Motor neuron (in vitro differentiated cells): Measurements from ENCODE around the gene ZFAND2A. TPM values are rescaled to one million over a fixed set of nuclear protein-coding genes. Genes with fewer than 3 reads are reported as not detected.
A peak's percentile ranks its signal among the peaks of the same experiment; 100 is the strongest.

ENCODE experiments used
- ATAC-seq, 8 experiments: fragments of 200-7000 bp; cut with Tn5 transposase; replicated peaks in 6 of 8; 2 replicates each; pipeline ENCODE4 v1.8.0; 2021; ENCODE audit warnings: mild to moderate bottlenecking in 8 of 8, moderate library complexity in 8 of 8
- H3K27ac ChIP-seq, 2 donors: fragments of 250-450 bp; sonication (Bioruptor Pico); 2 replicates each; pipeline ENCODE4 v1.9.0; 2021; ENCODE audit warnings: antibody characterized with exemption in 2 of 2, mild to moderate bottlenecking in 2 of 2, moderate library complexity in 1 of 2
- H3K4me1 ChIP-seq, 2 donors: fragments of 250-450 bp; sonication (Bioruptor Pico); replicated peaks in 1 of 2; 2 replicates each; pipeline ENCODE4 v1.6.1; 2021; ENCODE audit warnings: antibody characterized with exemption in 2 of 2, mild to moderate bottlenecking in 2 of 2, moderate library complexity in 1 of 2
- H3K4me3 ChIP-seq, 5 donors: fragments of 250-450 bp; sonication (Bioruptor Pico); 2 replicates each; pipeline ENCODE4 v1.9.0; 2021; ENCODE audit warnings: antibody characterized with exemption in 5 of 5, mild to moderate bottlenecking in 5 of 5, moderate library complexity in 4 of 5
- WGBS, 10 experiments: fragments of 450-650 bp; shearing (Covaris generic); methylation state at CpG; one replicate each; pipeline ENCODE4 v1.0.0; 2022; 5-methylcytosine and 5-hydroxymethylcytosine counted together
- in situ Hi-C, 9 experiments: fragments of 400-800 bp; cut with MboI; loops; one replicate each; pipeline ENCODE4 v1.15.0; 2021; ENCODE audit warnings: low sequenced_read_pairs in 9 of 9, low pct_unique_long_range_greater_than_20kb in 2 of 9; ENCODE audit not compliant: unreplicated experiment in 9 of 9
- total RNA-seq, 8 experiments: library from RNA; unstranded; fragments of 300-600 nt; gene quantifications; 2 replicates each; pipeline versions ENCODE4 v1.2.3 to v1.2.4, GENCODE V29; 2022

The ZFAND2A gene
- total RNA-seq, 8 experiments from 2014 or later = 14.7 to 68.5 (median 41.3) TPM

- in situ Hi-C loops = no loop called here
- no peak for ATAC-seq
- whole genome bisulfite sequencing, 10 experiments = 90 to 100% (median 100%) methylated on average over 1 to 9 of the region's 19 CpGs; no CpG with 5 or more reads in 3 of the 10 experiments
- Histone ChIP-seq H3K4me1 (no peaks in the 10 kb centered on the region), H3K4me3 (no peak overlapping the region), H3K27ac (no peak overlapping the region)
Measured at GRCh38 chr7:1114505-1114904, 45.5 kb downstream of the ZFAND2A start.

DNA sequence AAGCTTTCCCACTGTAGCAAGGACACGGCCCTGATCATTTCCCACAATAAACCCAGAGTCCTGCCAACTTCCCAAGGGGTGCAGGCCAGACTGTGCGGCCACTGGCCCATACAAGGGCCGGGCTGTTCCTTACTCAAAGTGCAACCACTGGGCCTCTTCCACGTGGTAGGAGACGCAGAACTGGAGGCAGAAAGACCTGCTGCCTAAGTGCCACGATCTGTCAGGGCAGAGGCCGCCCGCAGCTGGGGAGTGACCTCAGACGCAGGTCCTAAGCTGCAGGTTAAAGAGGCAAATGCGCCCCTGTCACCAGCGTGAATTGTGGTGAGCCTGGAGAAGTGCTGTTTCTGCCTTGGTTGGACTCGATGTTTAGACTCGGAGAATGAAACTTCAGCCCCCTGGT, 45.9 kb downstream of the ZFAND2A start:
- no peak for ATAC-seq
- 67 to 100% (median 89%) methylated on average over 1 to 7 of the region's 13 CpGs; no CpG with 5 or more reads in 5 of the 10 experiments for WGBS, 10 experiments
- Histone ChIP-seq H3K4me1 (no peaks in the 10 kb centered on the region), H3K27ac (no peak overlapping the region), H3K4me3 (no peak overlapping the region)
- in situ Hi-C loops = no loop called here

DNA sequence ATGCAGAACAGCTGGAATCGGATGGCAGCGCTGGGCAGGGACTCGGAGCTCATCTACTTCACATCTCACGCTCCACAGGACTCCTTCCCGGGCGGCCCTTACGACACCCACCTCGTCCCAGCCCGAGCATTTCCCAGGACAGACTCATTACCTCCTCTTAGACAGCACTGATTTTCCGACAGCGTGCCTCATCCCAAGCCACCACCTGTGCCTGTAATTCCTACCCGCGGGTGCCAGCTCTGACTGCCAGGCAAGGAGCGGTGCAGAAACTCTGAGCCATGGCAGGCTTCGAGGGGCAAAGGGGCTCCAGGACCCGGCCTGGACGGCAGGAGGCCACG, 46.5 kb downstream of the ZFAND2A start:
- H3K4me1 ChIP-seq = no peaks in the 10 kb centered on the region
- in situ Hi-C loops = no loop called here
- H3K4me3 ChIP-seq = no peak overlapping the region
- 90 to 93% (median 92%) methylated on average over 2 to 18 of the region's 18 CpGs; no CpG with 5 or more reads in 7 of the 10 experiments for WGBS, 10 experiments
- ATAC-seq = no peak
- H3K27ac ChIP-seq = no peak overlapping the region

DNA sequence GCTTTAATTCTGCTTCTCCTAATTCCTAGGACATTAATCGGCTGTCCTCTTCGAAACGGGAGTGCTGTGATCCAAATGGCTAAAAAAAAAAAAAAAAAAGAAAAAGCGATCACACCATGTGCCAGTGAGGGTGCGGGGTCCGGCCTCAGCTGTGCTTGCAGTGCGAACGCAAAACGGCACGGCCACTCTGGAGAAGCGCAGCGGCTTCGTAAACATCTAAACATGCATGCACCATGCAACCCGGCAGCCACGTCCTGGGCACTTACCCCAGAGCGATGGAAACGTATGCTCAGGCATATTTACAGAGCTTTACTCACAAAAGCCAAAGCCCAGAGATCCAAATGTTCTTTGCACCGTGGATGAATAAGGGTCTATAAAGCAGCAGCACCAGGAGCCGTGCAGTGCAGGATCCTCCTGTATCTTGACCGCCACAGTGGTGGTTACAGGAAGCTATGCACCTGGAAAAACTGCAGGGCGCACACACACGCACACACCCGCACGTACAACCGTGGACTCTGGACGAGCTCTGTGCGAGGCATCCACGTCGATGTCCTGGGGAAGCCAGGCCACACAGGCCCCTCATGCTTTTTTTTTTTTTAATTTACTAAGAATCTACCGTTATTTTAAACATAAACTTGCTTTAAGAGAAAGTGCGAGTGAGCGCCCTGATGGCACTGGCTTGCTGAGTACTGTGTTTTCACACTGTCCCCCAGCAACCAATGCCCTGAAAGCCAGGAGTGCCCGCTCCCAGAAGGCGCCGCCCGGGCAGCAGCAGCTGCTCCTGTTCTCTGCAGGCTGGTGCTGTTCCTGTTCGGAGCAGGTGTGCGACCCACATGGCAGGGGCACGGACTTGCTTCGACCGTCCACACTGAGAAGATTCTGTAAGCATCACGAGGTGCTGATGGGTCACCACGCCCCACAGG, 47.1 kb downstream of the ZFAND2A start:
- no peak overlapping the region for H3K4me3 ChIP-seq
- peak in 1 of 8 experiments; percentile 26 for ATAC-seq
- in situ Hi-C loops = no loop called here
- no peaks in the 10 kb centered on the region for H3K4me1 ChIP-seq
- H3K27ac ChIP-seq = no peak overlapping the region
- 72 to 100% (median 93%) methylated on average over 1 to 29 of the region's 43 CpGs for WGBS, 10 experiments

GRCh38 chr7:1112109-1112508, 47.9 kb downstream of the ZFAND2A start:
- no peaks in the 10 kb centered on the region for H3K4me1 ChIP-seq
- no peak overlapping the region for H3K27ac ChIP-seq
- H3K4me3 ChIP-seq = no peak overlapping the region
- in situ Hi-C loops = no loop called here
- peak in 1 of 8 experiments; percentile 59 for ATAC-seq
- 60 to 100% (median 100%) methylated on average over 1 to 4 of the region's 9 CpGs; no CpG with 5 or more reads in 4 of the 10 experiments for WGBS, 10 experiments

- WGBS, 10 experiments = 50 to 100% (median 92%) methylated on average over 1 to 3 of the region's 3 CpGs; no CpG with 5 or more reads in 1 of the 10 experiments
- in situ Hi-C loops = no loop called here
- ATAC-seq = no peak
- Histone ChIP-seq H3K27ac (no peak overlapping the region), H3K4me3 (no peak overlapping the region), H3K4me1 (no peaks in the 10 kb centered on the region)
Measured at GRCh38 chr7:1111156-1111555, 48.8 kb downstream of the ZFAND2A start.

- H3K27ac ChIP-seq = no peak overlapping the region
- peaks cover 2 to 6% of the 10 kb centered on the region in 2 donors for H3K4me1 ChIP-seq
- WGBS, 10 experiments = 87 to 100% (median 97%) methylated on average over 1 to 10 of the region's 28 CpGs; no CpG with 5 or more reads in 6 of the 10 experiments
- H3K4me3 ChIP-seq = no peak overlapping the region
- in situ Hi-C loops = no loop called here
- no peak for ATAC-seq
Measured at GRCh38 chr7:1110358-1110757, 49.6 kb downstream of the ZFAND2A start.

DNA sequence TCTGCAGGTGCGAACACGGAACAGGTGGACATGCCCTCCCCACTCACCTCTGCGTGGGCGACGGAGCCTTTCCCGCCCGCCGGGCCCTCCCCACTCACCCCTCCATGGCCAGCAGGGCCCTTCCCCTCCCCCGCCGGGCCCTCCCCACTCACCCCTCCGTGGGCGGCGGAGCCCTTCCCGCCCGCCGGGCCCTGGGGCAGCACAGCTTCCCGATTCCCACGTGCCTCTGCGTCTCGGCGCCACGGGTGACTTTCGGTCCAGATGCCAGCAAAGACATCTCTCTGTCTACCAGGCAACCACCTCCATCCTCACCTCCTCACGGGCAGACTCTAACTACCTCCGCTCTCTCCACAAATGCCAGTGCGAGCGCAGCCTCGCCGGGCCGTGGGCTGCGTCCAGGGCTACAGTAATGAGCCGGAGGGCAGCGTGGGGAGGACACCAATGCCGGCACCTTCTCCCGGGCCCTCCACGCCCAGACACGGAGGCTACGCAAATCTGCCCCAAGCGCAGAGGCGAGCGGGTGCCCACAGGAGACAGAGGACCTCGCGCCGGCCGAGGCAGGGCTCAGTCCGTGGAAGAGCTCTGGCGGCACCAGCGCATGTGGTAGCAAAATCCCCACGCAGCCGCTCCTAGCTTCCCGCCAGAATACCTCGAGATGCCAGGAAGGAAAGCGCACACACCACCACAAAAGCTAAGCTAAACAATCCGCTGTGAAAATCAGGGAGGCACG, 50.2 kb downstream of the ZFAND2A start:
- in situ Hi-C loops = no loop called here
- ATAC-seq = no peak
- H3K4me1 ChIP-seq = peaks cover 9 to 12% of the 10 kb centered on the region in 2 donors
- 70 to 100% (median 98%) methylated on average over 2 to 10 of the region's 55 CpGs; no CpG with 5 or more reads in 5 of the 10 experiments for WGBS, 10 experiments
- no peak overlapping the region for H3K4me3 ChIP-seq
- H3K27ac ChIP-seq = no peak overlapping the region

GRCh38 chr7:1108264-1108920, 51.6 kb downstream of the ZFAND2A start:
- H3K4me3 ChIP-seq = no peak overlapping the region
- peaks cover 14 to 21% of the 10 kb centered on the region in 2 donors for H3K4me1 ChIP-seq
- no peak for ATAC-seq
- 50 to 100% (median 93%) methylated on average over 1 to 11 of the region's 30 CpGs; no CpG with 5 or more reads in 2 of the 10 experiments for WGBS, 10 experiments
- H3K27ac ChIP-seq = no peak overlapping the region
- in situ Hi-C loops = no loop called here

DNA sequence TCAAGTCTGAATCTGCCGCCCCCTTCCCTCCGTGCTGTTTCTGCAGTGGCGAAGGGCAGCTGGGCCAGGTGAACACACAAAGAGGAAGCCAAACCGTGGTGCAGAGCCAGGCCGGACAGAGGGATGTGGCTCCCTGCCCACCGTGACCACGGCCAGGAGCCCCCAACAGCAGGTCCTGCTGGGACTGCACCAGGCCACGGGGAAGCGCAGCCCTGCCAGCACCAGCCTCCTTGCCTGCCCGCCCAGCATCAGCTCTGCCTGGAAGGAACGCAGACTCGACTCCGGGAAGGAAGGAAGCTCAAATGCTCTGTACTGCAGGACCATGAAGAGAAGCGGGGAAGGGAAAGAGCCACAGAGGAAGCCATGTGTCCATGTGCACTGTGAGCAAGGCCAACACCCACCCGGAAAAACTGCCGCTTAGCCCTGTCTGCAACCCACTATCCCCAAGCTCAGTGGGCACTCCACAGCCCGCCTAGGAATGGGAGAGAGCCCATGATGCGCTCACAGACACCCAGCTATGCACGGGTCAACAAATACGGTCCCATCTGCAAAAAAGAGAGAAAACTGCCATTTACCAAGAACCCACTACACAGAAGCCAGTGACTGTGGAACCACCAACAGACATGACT, 53.1 kb downstream of the ZFAND2A start:
- Histone ChIP-seq H3K4me1 (peaks cover 14 to 21% of the 10 kb centered on the region in 2 donors), H3K27ac (no peak overlapping the region), H3K4me3 (no peak overlapping the region)
- in situ Hi-C loops = no loop called here
- WGBS, 10 experiments = 70 to 100% (median 88%) methylated on average over 1 to 11 of the region's 20 CpGs; no CpG with 5 or more reads in 4 of the 10 experiments
- ATAC-seq = no peak

DNA sequence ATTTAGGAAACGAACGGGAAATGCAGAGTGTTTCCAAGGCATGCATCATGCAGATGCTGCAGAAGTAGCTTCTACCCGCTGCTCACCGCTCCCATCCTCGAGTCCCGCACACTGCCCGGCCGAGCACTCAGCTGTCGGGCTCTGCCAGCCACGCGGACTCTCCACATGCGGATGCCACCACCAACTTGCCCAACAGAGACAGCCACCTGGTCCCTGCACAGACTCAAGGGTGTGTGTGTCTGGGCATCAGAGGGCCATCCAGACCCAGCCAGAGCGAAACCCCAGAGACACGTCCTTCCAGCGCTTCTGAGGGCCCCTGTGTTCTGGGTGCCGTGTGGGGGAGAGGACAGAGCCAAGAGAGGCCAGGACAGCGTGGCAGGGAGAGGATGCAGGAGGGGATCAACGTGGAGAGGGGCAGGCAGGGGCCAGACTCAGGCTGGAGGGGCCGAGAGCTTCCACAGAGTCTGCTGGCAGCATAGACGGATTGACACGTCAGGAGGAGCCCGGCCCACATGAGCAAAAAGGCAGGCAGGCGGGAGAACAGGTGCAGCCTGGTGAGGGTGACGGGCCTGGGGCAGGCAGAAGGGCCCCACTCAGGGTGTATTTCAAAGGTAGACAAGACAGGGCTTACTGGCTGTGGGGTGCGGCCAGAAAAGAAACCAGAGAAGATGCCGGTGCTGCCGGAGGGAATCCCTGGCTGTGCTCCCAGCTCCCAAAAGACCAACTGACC, 53.8 kb downstream of the ZFAND2A start:
- H3K4me1 ChIP-seq = peaks cover 20 to 26% of the 10 kb centered on the region in 2 donors
- ATAC-seq = no peak
- no peak overlapping the region for H3K27ac ChIP-seq
- in situ Hi-C loops = no loop called here
- no peak overlapping the region for H3K4me3 ChIP-seq
- 45 to 92% (median 64%) methylated on average over 1 to 10 of the region's 27 CpGs; no CpG with 5 or more reads in 4 of the 10 experiments for WGBS, 10 experiments

DNA sequence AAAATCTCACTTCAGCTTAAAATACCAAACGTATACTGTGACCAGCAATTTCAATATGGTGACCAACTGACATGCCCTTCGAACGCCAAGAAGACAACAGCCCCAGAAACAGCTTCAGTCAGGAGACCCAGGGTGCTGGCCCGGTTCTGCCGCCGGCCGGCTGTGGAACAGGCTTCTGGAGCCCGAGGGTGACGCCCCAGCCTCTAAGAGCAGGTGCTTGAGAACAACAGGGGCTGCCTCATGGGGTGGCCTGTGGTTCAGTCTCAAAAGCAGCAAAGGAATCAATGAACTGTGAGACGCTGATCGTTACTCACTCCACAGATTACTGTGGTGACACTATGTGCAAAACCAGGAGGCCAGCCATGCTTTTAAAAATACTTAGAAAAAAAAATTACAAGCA, 54.8 kb downstream of the ZFAND2A start:
- H3K4me3 ChIP-seq = no peak overlapping the region
- 19 to 100% (median 67%) methylated on average over 1 to 5 of the region's 11 CpGs; no CpG with 5 or more reads in 1 of the 10 experiments for WGBS, 10 experiments
- peaks cover 30 to 36% of the 10 kb centered on the region in 2 donors for H3K4me1 ChIP-seq
- H3K27ac ChIP-seq = no peak overlapping the region
- in situ Hi-C loops = no loop called here
- ATAC-seq = no peak
